Stimulated activated CD4-positive, alpha-beta T cell treated with anti-CD3 and anti-CD28 coated beads, Interleukin-15, amount 100 ng/mL, for 24 hours (primary cell): ENCODE results near the gene KLK13.

Experiments used
- DNase-seq: peaks from one replicate; pipeline ENCODE4 v3.0.0-alpha.2; 2020

KLK13 gene

GRCh38 chr19:51018745-51019543 is 45.9 kb downstream of the KLK13 start:
- DNase-seq: peak; percentile 29

GRCh38 chr19:51016798-51017683 is 47.9 kb downstream of the KLK13 start:
- peak; percentile 83 for DNase-seq

- no peak for DNase-seq
These were observed 49.1 kb downstream of the KLK13 start for GRCh38 chr19:51015691-51016267.

DNA sequence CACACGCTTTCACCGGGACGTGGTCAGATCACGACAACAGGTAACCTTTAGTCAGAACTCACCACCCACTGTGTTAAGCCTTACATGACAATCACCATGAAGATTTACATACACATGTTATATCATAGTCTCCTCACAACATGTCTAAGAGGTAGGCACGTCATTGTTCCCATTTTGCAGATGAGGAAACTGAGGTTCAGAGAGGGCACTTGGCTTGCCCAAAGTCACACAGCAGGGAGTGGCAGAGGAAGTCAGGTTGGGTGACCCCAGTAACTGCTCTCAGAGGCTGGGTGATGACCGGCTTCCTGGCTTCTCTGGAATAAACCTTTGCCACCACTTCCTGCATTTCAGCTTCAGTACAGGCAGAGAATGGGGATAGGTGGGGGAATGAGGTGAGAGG is 50.6 kb downstream of the KLK13 start:
- DNase-seq: no peak

DNA sequence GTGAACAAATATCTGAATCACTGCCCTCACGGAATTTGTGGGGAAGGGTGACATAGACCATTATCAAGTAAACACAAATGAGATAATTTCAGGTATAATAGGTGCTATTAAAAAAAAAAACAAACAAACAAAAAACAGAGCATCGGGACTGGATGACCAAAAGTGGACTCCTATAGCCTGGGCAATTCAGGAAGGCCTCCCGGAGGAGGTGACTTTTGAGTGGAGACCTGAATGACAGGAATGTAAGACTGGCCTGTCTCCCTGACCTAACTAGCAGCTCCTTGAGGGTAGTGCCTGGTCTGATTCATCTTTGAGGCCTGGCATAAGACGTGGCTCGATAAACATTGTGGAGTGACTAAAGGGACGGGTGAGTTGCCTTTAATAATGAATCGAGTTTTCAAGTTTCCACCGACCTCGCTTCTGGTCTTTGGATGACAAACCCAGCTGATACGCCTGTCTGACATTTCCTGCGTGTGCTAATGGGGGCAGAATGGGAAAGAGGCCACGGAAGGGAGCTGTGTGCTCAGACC is 52.2 kb downstream of the KLK13 start:
- no peak for DNase-seq

DNA sequence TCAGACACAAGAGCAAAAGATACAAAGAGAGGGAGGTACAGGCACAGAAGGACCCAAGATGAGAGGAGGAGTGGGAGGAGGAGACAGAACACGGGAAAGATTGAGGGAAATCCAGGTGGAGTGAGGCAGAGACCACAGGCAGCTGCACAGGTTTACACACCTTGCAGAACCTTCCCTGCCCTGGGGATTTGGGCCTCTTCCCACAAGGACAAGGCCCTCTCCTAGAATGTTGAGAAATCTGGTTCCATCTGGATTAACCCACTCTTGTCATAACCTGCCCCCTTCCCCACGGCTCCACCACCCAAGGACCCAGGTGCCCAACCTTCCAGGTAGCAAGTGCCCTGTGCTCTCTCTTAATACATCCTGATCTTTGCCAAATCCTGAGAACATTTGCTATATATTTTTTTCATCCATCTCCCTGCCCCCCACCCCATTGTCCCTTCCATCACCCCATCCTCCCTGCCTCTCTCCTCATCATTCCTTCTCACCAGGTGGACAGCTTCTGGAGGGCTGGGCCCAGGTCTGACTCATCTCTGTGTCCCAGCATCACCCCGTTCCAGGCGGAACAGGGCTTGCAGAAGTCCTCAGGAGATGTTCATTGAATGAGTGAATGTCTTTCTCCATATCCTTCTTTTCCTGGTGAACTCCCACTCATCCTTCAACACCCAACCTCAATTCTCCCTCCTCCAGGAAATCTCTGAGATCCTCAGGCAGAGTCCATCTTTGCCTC is 54.7 kb downstream of the KLK13 start:
- no peak for DNase-seq

DNA sequence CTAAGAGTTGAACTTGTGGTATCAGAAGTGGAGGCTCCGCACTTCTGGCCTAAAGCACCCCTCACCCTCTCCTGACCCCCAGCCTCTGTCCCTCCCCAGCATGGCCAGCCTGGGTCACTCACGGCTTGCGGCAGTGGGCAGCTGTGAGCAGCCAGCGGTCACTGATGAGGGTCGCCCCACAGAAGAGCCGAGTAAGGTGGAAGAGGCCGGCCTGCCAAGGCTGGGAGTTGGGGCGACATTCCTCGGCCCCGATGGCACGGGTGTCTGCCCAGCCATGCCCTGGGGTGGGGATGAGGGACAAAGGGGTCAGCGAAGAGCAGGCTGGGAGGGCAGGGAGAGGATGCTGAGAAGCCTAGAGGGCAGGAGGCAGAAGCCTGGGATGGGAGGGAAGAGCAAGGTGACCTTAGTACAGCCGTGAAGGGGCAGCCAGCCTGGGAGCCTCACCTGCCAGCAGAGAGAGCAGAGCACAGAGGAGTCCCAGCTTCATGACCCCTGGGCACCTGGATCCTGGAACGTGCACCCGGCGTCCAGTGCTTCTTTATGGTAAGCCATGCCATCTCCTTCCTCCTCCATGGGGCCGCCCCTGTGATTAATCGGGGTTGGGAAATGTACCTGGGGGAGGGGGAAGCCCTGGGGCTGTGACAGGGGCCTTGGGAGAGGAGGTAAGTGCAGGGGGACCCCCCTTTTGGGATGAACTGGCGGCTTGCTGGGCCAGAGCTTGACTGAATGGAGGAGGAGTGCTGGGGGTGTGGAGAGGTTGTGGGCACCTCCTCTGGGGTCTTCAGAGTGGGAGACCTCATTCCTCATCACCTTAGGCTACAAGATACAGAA is 55.6 kb downstream of the KLK13 start:
- no peak for DNase-seq

- no peak for DNase-seq
These were observed 57.4 kb downstream of the KLK13 start for GRCh38 chr19:51007488-51007887.

GRCh38 chr19:51006406-51006805 is 58.5 kb downstream of the KLK13 start:
- DNase-seq: no peak
